Keratinocyte (primary cell): ENCODE measurements around the gene IFITM5.

Experiments used
- EZH2 ChIP-seq: IDR thresholded peaks from one replicate; pipeline ENCODE4 v1.6.1; 2012; ENCODE audit warnings: inconsistent platforms, mild to moderate bottlenecking, low read length, moderate library complexity
- TF ChIP-seq, protein P1 (sequence below), 3 experiments: IDR thresholded peaks in 1 of 3; conservative IDR thresholded peaks in 1 of 3; optimal IDR thresholded peaks in 1 of 3; 2 replicates in 2 of 3; 3 replicates in 1 of 3; pipeline versions ENCODE3 to v1.5.1; 2011; ENCODE audit warnings: low read length in 3 of 3, mild to moderate bottlenecking in 3 of 3, moderate library complexity in 2 of 3, control low read depth in 1 of 3, inconsistent platforms in 1 of 3; ENCODE audit not compliant: insufficient read depth in 2 of 3; ENCODE audit errors: extremely low read depth in 1 of 3

DNA sequence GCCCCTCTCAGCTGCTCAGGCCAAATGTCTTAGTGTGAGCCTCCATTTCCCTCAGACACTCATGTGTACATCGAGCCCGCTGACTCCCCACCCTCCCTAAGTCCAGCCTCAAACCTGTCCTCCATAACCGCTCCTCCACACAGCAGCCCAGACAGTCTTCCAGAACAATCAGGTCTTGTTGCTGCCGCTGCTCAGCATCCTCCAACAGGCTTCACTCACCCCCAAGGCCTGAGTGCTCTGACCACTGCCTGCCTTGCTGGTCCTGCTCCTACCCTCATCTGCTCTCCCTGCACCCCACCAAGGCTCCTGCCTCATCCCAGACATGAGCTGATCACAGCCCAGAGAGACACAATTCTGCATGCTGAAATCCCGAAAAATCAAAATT is 45.4 kb downstream of the IFITM5 start:
- TF ChIP-seq, protein P1, sequence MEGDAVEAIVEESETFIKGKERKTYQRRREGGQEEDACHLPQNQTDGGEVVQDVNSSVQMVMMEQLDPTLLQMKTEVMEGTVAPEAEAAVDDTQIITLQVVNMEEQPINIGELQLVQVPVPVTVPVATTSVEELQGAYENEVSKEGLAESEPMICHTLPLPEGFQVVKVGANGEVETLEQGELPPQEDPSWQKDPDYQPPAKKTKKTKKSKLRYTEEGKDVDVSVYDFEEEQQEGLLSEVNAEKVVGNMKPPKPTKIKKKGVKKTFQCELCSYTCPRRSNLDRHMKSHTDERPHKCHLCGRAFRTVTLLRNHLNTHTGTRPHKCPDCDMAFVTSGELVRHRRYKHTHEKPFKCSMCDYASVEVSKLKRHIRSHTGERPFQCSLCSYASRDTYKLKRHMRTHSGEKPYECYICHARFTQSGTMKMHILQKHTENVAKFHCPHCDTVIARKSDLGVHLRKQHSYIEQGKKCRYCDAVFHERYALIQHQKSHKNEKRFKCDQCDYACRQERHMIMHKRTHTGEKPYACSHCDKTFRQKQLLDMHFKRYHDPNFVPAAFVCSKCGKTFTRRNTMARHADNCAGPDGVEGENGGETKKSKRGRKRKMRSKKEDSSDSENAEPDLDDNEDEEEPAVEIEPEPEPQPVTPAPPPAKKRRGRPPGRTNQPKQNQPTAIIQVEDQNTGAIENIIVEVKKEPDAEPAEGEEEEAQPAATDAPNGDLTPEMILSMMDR (optimal IDR thresholded peaks at IDR 0.05 in 1 of 3, IDR thresholded peaks at IDR 0.05 in 1 of 3, conservative IDR thresholded peaks at IDR 0.05 in 1 of 3; ENCODE audit: extremely low read depth in 1 of 3, insufficient read depth in 2 of 3, low read length in 3 of 3): no peak
- no peak for TF ChIP-seq EZH2
